Fibroblast of gingiva (primary cell): Measurements from ENCODE around the gene KRT14.
"Not testable (repeated sequence)": the region's sequence is repeated elsewhere in the genome, so short reads cannot be mapped to it uniquely, and the experiment has no call there.

Experiments used
- DNase-seq: peaks from one replicate; pipeline ENCODE4 v3.0.0-alpha.2; 2011; ENCODE audit warnings: low read depth

KRT14 gene

GRCh38 chr17:41623184-41623861 is 36.6 kb upstream of the KRT14 start:
- not testable (repeated sequence) for DNase-seq

GRCh38 chr17:41622340-41623183 is 35.9 kb upstream of the KRT14 start:
- not testable (repeated sequence) for DNase-seq

- DNase-seq, result no peak
These were observed 35.2 kb upstream of the KRT14 start for GRCh38 chr17:41621916-41622315.

- not testable (repeated sequence) for DNase-seq
These were observed 34.7 kb upstream of the KRT14 start for GRCh38 chr17:41621435-41621817.

- DNase-seq, result no peak
These were observed 34.1 kb upstream of the KRT14 start for GRCh38 chr17:41620583-41621434.

GRCh38 chr17:41619927-41620582 is 33.4 kb upstream of the KRT14 start:
- DNase-seq, result not testable (repeated sequence)

- no peak for DNase-seq
These were observed 32.6 kb upstream of the KRT14 start for GRCh38 chr17:41619036-41619926.

GRCh38 chr17:41618341-41619035 is 31.8 kb upstream of the KRT14 start:
- DNase-seq, result no peak

- no peak for DNase-seq
These were observed 31.0 kb upstream of the KRT14 start for GRCh38 chr17:41617698-41618097.

- DNase-seq, result no peak
These were observed 30.4 kb upstream of the KRT14 start for GRCh38 chr17:41617136-41617535.

- DNase-seq, result not testable (repeated sequence)
These were observed 29.8 kb upstream of the KRT14 start for GRCh38 chr17:41616486-41616885.

GRCh38 chr17:41615454-41615853 is 28.8 kb upstream of the KRT14 start:
- no peak for DNase-seq

- DNase-seq, result not testable (repeated sequence)
These were observed 28.1 kb upstream of the KRT14 start for GRCh38 chr17:41614767-41615166.

GRCh38 chr17:41614098-41614497 is 27.4 kb upstream of the KRT14 start:
- DNase-seq, result no peak

- no peak for DNase-seq
These were observed 26.8 kb upstream of the KRT14 start for GRCh38 chr17:41613277-41614082.

- DNase-seq, result not testable (repeated sequence)
These were observed 25.9 kb upstream of the KRT14 start, which contains the start of gene KRT16 for GRCh38 chr17:41612376-41613160. TSS of gene KRT16 (minus strand) at chr17:41612767. CDS start at chr17:41612688, 79 bp downstream.

GRCh38 chr17:41610965-41611640 is 24.4 kb upstream of the KRT14 start:
- no peak for DNase-seq

GRCh38 chr17:41610061-41610517 is 23.4 kb upstream of the KRT14 start:
- not testable (repeated sequence) for DNase-seq
